Activated CD4-positive, alpha-beta T cell treated with anti-CD3 and anti-CD28 coated beads, Interleukin-2, amount 10 ng/mL, durations not matched to agents 7 days and 5 days (primary cell): ENCODE results near the gene PTS. TPM values are rescaled to one million over a fixed set of nuclear protein-coding genes. Genes with fewer than 3 reads are reported as not detected.

ENCODE experiments used
- CTCF ChIA-PET: fragments of 350-600 bp; sonication (Branson Sonifier 250); formaldehyde crosslinking; loops from one replicate; lab custom pipeline; 2021; ENCODE audit warnings: antibody characterized with exemption; lab: Charles Lee
- POLR2A ChIA-PET: fragments of 350-600 bp; sonication (Branson Sonifier 250); formaldehyde crosslinking; loops from one replicate; lab custom pipeline; 2021; ENCODE audit warnings: antibody characterized with exemption; lab: Charles Lee
- DNase-seq: peaks from one replicate; pipeline ENCODE4 v3.0.0-alpha.2; 2020
- H3K27ac Mint-ChIP-seq: one replicate; pipeline ENCODE4 v1.8.0; 2021; ENCODE audit warnings: mild to moderate bottlenecking, moderate library complexity, mixed read lengths
- H3K27me3 Mint-ChIP-seq: one replicate; pipeline ENCODE4 v1.8.0; 2021; ENCODE audit warnings: mixed read lengths
- H3K36me3 Mint-ChIP-seq: one replicate; pipeline ENCODE4 v1.8.0; 2021; ENCODE audit warnings: low read depth, mixed read lengths
- H3K4me1 Mint-ChIP-seq: one replicate; pipeline ENCODE4 v1.8.0; 2021; ENCODE audit warnings: mixed read lengths
- H3K4me3 Mint-ChIP-seq: one replicate; pipeline ENCODE4 v1.8.0; 2021; ENCODE audit warnings: mild to moderate bottlenecking, moderate library complexity, mixed read lengths
- H3K9me3 Mint-ChIP-seq: one replicate; pipeline ENCODE4 v1.8.0; 2021; ENCODE audit warnings: mixed read lengths
- total RNA-seq, 2 experiments: library from RNA; stranded (reverse); gene quantifications; one replicate each; pipeline ENCODE4 v1.2.3, GENCODE V29; 2021

The PTS gene
- total RNA-seq, 2 experiments from 2014 or later, result 18.6 to 19.8 TPM

- DNase-seq, result no peak
- H3K4me1 Mint-ChIP-seq, result no peaks in the 10 kb centered on the region
- H3K27ac Mint-ChIP-seq, result no peak overlapping the region
- H3K36me3 Mint-ChIP-seq, result peaks cover 10% of the 10 kb centered on the region
- H3K9me3 Mint-ChIP-seq, result no peaks in the 10 kb centered on the region
- CTCF ChIA-PET, result no interaction called here
- peaks cover 2% of the 10 kb centered on the region for H3K27me3 Mint-ChIP-seq
- POLR2A ChIA-PET, result no interaction called here
- no peak overlapping the region for H3K4me3 Mint-ChIP-seq
Observed at GRCh38 chr11:112247201-112247600, 21.0 kb downstream of the PTS start.

- Mint-ChIP-seq H3K27ac (no peak overlapping the region), H3K4me3 (no peak overlapping the region), H3K9me3 (no peaks in the 10 kb centered on the region), H3K36me3 (peaks cover 4% of the 10 kb centered on the region), H3K27me3 (peaks cover 2% of the 10 kb centered on the region), H3K4me1 (no peaks in the 10 kb centered on the region)
- ChIA-PET POLR2A (no interaction called here), CTCF (no interaction called here)
- DNase-seq, result no peak
Observed at GRCh38 chr11:112248201-112248600, 22.0 kb downstream of the PTS start.

GRCh38 chr11:112249871-112250610 lies 23.8 kb downstream of the PTS start:
- H3K36me3 Mint-ChIP-seq, result no peaks in the 10 kb centered on the region
- no peaks in the 10 kb centered on the region for H3K4me1 Mint-ChIP-seq
- ChIA-PET POLR2A (no interaction called here), CTCF (interaction anchor here (0.5 to 1.6 kb wide), 3 partner anchors 30 to 967 kb away, joined by 4 to 9 read pairs (median 5); no protein-coding TSS in a partner anchor)
- peaks cover 2% of the 10 kb centered on the region for H3K27me3 Mint-ChIP-seq
- DNase-seq, result no peak
- no peak overlapping the region for H3K4me3 Mint-ChIP-seq
- H3K9me3 Mint-ChIP-seq, result no peaks in the 10 kb centered on the region
- H3K27ac Mint-ChIP-seq, result no peak overlapping the region

GRCh38 chr11:112253605-112254242 lies 27.5 kb downstream of the PTS start:
- Mint-ChIP-seq H3K27me3 (no peaks in the 10 kb centered on the region), H3K36me3 (no peaks in the 10 kb centered on the region), H3K27ac (no peak overlapping the region)

GRCh38 chr11:112255067-112255720 lies 29.0 kb downstream of the PTS start:
- POLR2A ChIA-PET, result no interaction called here
- Mint-ChIP-seq H3K36me3 (no peaks in the 10 kb centered on the region), H3K27ac (no peak overlapping the region), H3K4me3 (no peak overlapping the region), H3K4me1 (no peaks in the 10 kb centered on the region), H3K27me3 (no peaks in the 10 kb centered on the region), H3K9me3 (no peaks in the 10 kb centered on the region)
- DNase-seq, result no peak
- CTCF ChIA-PET, result interaction anchor here (0.6 to 0.9 kb wide), 2 partner anchors 17 to 24 kb away, joined by 3 read pairs; no protein-coding TSS in a partner anchor

More at GRCh38 chr11:112253605-112254242, 27.5 kb downstream of the PTS start:
- DNase-seq, result no peak
- no peaks in the 10 kb centered on the region for H3K9me3 Mint-ChIP-seq
- no peak overlapping the region for H3K4me3 Mint-ChIP-seq
- no peaks in the 10 kb centered on the region for H3K4me1 Mint-ChIP-seq
- POLR2A ChIA-PET, result interaction anchor here (0.6 kb wide), 1 partner anchor 50 kb away, joined by 3 read pairs; no protein-coding TSS in a partner anchor
- CTCF ChIA-PET, result interaction anchor here (1.0 kb wide), 1 partner anchor 26 kb away, joined by 4 read pairs; no protein-coding TSS in a partner anchor

- H3K4me3 Mint-ChIP-seq, result no peak within 1 kb of the TSS
- POLR2A ChIA-PET, result no interaction called here
- CTCF ChIA-PET, result interaction anchor here (1.6 kb wide), 1 partner anchor 10 kb away, joined by 3 read pairs; no protein-coding TSS in a partner anchor
Observed at GRCh38 chr11:112260490-112260889, 34.3 kb downstream of the PTS start, which contains the start of gene PLET1. Gene PLET1 (minus strand): TSS chr11:112260860. CDS start chr11:112260589, 271 bp downstream.

GRCh38 chr11:112265659-112266409 lies 39.6 kb downstream of the PTS start:
- Mint-ChIP-seq H3K36me3 (no peaks in the 10 kb centered on the region), H3K27ac (no peak overlapping the region), H3K9me3 (no peaks in the 10 kb centered on the region), H3K27me3 (no peaks in the 10 kb centered on the region), H3K4me3 (no peak overlapping the region), H3K4me1 (no peaks in the 10 kb centered on the region)
- DNase-seq, result no peak
- ChIA-PET POLR2A (no interaction called here), CTCF (no interaction called here)

More at GRCh38 chr11:112260490-112260889, 34.3 kb downstream of the PTS start, which contains the start of gene PLET1:
- Mint-ChIP-seq H3K36me3 (no peaks in the 10 kb centered on the region), H3K27ac (no peak within 1 kb of the TSS), H3K4me1 (no peaks in the 10 kb centered on the region), H3K9me3 (no peaks in the 10 kb centered on the region), H3K27me3 (no peaks in the 10 kb centered on the region)
- DNase-seq, result no peak

- no peak overlapping the region for H3K27ac Mint-ChIP-seq
- ChIA-PET CTCF (no interaction called here), POLR2A (no interaction called here)
- no peak overlapping the region for H3K4me3 Mint-ChIP-seq
- no peaks in the 10 kb centered on the region for H3K36me3 Mint-ChIP-seq
- no peaks in the 10 kb centered on the region for H3K4me1 Mint-ChIP-seq
- no peak for DNase-seq
- H3K9me3 Mint-ChIP-seq, result no peaks in the 10 kb centered on the region
- H3K27me3 Mint-ChIP-seq, result no peaks in the 10 kb centered on the region
Observed at GRCh38 chr11:112266410-112266778, 40.2 kb downstream of the PTS start.

- no peak overlapping the region for H3K4me3 Mint-ChIP-seq
- ChIA-PET CTCF (no interaction called here), POLR2A (no interaction called here)
- H3K27ac Mint-ChIP-seq, result no peak overlapping the region
- H3K4me1 Mint-ChIP-seq, result no peaks in the 10 kb centered on the region
- H3K36me3 Mint-ChIP-seq, result no peaks in the 10 kb centered on the region
- no peaks in the 10 kb centered on the region for H3K27me3 Mint-ChIP-seq
- H3K9me3 Mint-ChIP-seq, result no peaks in the 10 kb centered on the region
- DNase-seq, result no peak
Observed at GRCh38 chr11:112267188-112267591, 41.0 kb downstream of the PTS start.

GRCh38 chr11:112268406-112268805 lies 42.2 kb downstream of the PTS start:
- no peak for DNase-seq
- H3K4me3 Mint-ChIP-seq, result no peak overlapping the region
- CTCF ChIA-PET, result interaction anchor here (1.1 kb wide), 1 partner anchor 12 kb away, joined by 3 read pairs; no protein-coding TSS in a partner anchor
- H3K36me3 Mint-ChIP-seq, result no peaks in the 10 kb centered on the region
- H3K27me3 Mint-ChIP-seq, result no peaks in the 10 kb centered on the region
- H3K4me1 Mint-ChIP-seq, result no peaks in the 10 kb centered on the region
- no peaks in the 10 kb centered on the region for H3K9me3 Mint-ChIP-seq
- no peak overlapping the region for H3K27ac Mint-ChIP-seq
- POLR2A ChIA-PET, result no interaction called here

GRCh38 chr11:112269139-112269538 lies 42.9 kb downstream of the PTS start:
- Mint-ChIP-seq H3K4me1 (no peaks in the 10 kb centered on the region), H3K4me3 (no peak overlapping the region), H3K27ac (no peak overlapping the region), H3K27me3 (no peaks in the 10 kb centered on the region), H3K36me3 (no peaks in the 10 kb centered on the region), H3K9me3 (no peaks in the 10 kb centered on the region)
- ChIA-PET CTCF (interaction anchor here (1.1 kb wide), 1 partner anchor 11 kb away, joined by 3 read pairs; no protein-coding TSS in a partner anchor), POLR2A (interaction anchor here (0.5 kb wide), 1 partner anchor 10 kb away, joined by 3 read pairs; no protein-coding TSS in a partner anchor)
- no peak for DNase-seq

GRCh38 chr11:112270551-112271180 lies 44.4 kb downstream of the PTS start:
- H3K4me1 Mint-ChIP-seq, result no peaks in the 10 kb centered on the region
- H3K9me3 Mint-ChIP-seq, result no peaks in the 10 kb centered on the region
- H3K36me3 Mint-ChIP-seq, result no peaks in the 10 kb centered on the region
- no peak overlapping the region for H3K27ac Mint-ChIP-seq
- H3K27me3 Mint-ChIP-seq, result no peaks in the 10 kb centered on the region
- POLR2A ChIA-PET, result no interaction called here
- no peak for DNase-seq
- no peak overlapping the region for H3K4me3 Mint-ChIP-seq
- CTCF ChIA-PET, result interaction anchor here (1.0 to 1.5 kb wide), 2 partner anchors 9 to 10 kb away, joined by 3 to 5 read pairs; partner anchors contain the start of gene PLET1
